ENCODE results near the gene HSD17B8.
A peak's percentile ranks its signal among the peaks of the same experiment; 100 is the strongest.

HSD17B8 gene

GRCh38 chr6:33205191-33206026 lies 954 bp downstream of the HSD17B8 start:
- Mint-ChIP-seq H3K27me3 (ENCODE audit: low read depth) (no peaks in the 10 kb centered on the region), H3K36me3 (ENCODE audit: low read depth) (peaks cover 40% of the 10 kb centered on the region), H3K4me3 (peak overlapping the region; percentile 94), H3K9me3 (no peaks in the 10 kb centered on the region), H3K27ac (peak overlapping the region; percentile 90), H3K4me1 (ENCODE audit: low read depth) (peaks cover 63% of the 10 kb centered on the region)

- peak overlapping the region; percentile 55 for H3K4me3 Mint-ChIP-seq
- peaks cover 39% of the 10 kb centered on the region for H3K36me3 Mint-ChIP-seq (ENCODE audit: low read depth)
- H3K4me1 Mint-ChIP-seq (ENCODE audit: low read depth) = peaks cover 60% of the 10 kb centered on the region
- H3K9me3 Mint-ChIP-seq = no peaks in the 10 kb centered on the region
- H3K27ac Mint-ChIP-seq = peak overlapping the region; percentile 90
- no peaks in the 10 kb centered on the region for H3K27me3 Mint-ChIP-seq (ENCODE audit: low read depth)
These were observed 1.8 kb downstream of the HSD17B8 start for GRCh38 chr6:33206027-33206863.

- no peaks in the 10 kb centered on the region for H3K9me3 Mint-ChIP-seq
- H3K27me3 Mint-ChIP-seq (ENCODE audit: low read depth) = peaks cover 1% of the 10 kb centered on the region
- peak overlapping the region; percentile 92 for H3K4me3 Mint-ChIP-seq
- peaks cover 35% of the 10 kb centered on the region for H3K36me3 Mint-ChIP-seq (ENCODE audit: low read depth)
- peaks cover 55% of the 10 kb centered on the region for H3K4me1 Mint-ChIP-seq (ENCODE audit: low read depth)
- H3K27ac Mint-ChIP-seq = no peak overlapping the region
These were observed 2.6 kb downstream of the HSD17B8 start for GRCh38 chr6:33206864-33207551.

GRCh38 chr6:33207552-33208090 lies 3.2 kb downstream of the HSD17B8 start:
- peak overlapping the region; percentile 93 for H3K27ac Mint-ChIP-seq
- peaks cover 35% of the 10 kb centered on the region for H3K36me3 Mint-ChIP-seq (ENCODE audit: low read depth)
- H3K4me1 Mint-ChIP-seq (ENCODE audit: low read depth) = peaks cover 51% of the 10 kb centered on the region
- H3K9me3 Mint-ChIP-seq = no peaks in the 10 kb centered on the region
- peaks cover 8% of the 10 kb centered on the region for H3K27me3 Mint-ChIP-seq (ENCODE audit: low read depth)
- peak overlapping the region; percentile 92 for H3K4me3 Mint-ChIP-seq

GRCh38 chr6:33208091-33208967 lies 3.9 kb downstream of the HSD17B8 start, which contains the start of gene RING1:
Gene RING1 (plus strand): TSS chr6:33208500. CDS start chr6:33208823, 323 bp downstream.
- H3K27me3 Mint-ChIP-seq (ENCODE audit: low read depth) = peaks cover 15% of the 10 kb centered on the region
- peaks cover 49% of the 10 kb centered on the region for H3K4me1 Mint-ChIP-seq (ENCODE audit: low read depth)
- H3K27ac Mint-ChIP-seq = peak within 1 kb of the TSS; percentile 93
- H3K4me3 Mint-ChIP-seq = peak within 1 kb of the TSS; percentile 92
- peaks cover 30% of the 10 kb centered on the region for H3K36me3 Mint-ChIP-seq (ENCODE audit: low read depth)
- no peaks in the 10 kb centered on the region for H3K9me3 Mint-ChIP-seq

GRCh38 chr6:33209856-33210255 lies 5.4 kb downstream of the HSD17B8 start:
- Mint-ChIP-seq H3K4me1 (ENCODE audit: low read depth) (peaks cover 46% of the 10 kb centered on the region), H3K4me3 (peak overlapping the region; percentile 92), H3K27me3 (ENCODE audit: low read depth) (peaks cover 29% of the 10 kb centered on the region), H3K36me3 (ENCODE audit: low read depth) (peaks cover 28% of the 10 kb centered on the region), H3K27ac (no peak overlapping the region), H3K9me3 (no peaks in the 10 kb centered on the region)

- Mint-ChIP-seq H3K4me3 (no peak overlapping the region), H3K27me3 (ENCODE audit: low read depth) (peaks cover 38% of the 10 kb centered on the region), H3K27ac (no peak overlapping the region), H3K36me3 (ENCODE audit: low read depth) (peaks cover 28% of the 10 kb centered on the region), H3K9me3 (no peaks in the 10 kb centered on the region), H3K4me1 (ENCODE audit: low read depth) (peaks cover 33% of the 10 kb centered on the region)
These were observed 6.7 kb downstream of the HSD17B8 start for GRCh38 chr6:33211136-33211535.

- Mint-ChIP-seq H3K4me1 (ENCODE audit: low read depth) (peaks cover 31% of the 10 kb centered on the region), H3K4me3 (no peak overlapping the region)
These were observed 7.4 kb downstream of the HSD17B8 start for GRCh38 chr6:33211666-33212422.

GRCh38 chr6:33212857-33213165 lies 8.4 kb downstream of the HSD17B8 start:
- Mint-ChIP-seq H3K36me3 (ENCODE audit: low read depth) (peaks cover 28% of the 10 kb centered on the region), H3K27ac (no peak overlapping the region), H3K4me3 (no peak overlapping the region), H3K4me1 (ENCODE audit: low read depth) (peaks cover 28% of the 10 kb centered on the region), H3K9me3 (no peaks in the 10 kb centered on the region), H3K27me3 (ENCODE audit: low read depth) (peaks cover 41% of the 10 kb centered on the region)

More at GRCh38 chr6:33211666-33212422, 7.4 kb downstream of the HSD17B8 start:
- H3K27me3 Mint-ChIP-seq (ENCODE audit: low read depth) = peaks cover 38% of the 10 kb centered on the region
- H3K9me3 Mint-ChIP-seq = no peaks in the 10 kb centered on the region
- peaks cover 28% of the 10 kb centered on the region for H3K36me3 Mint-ChIP-seq (ENCODE audit: low read depth)
- H3K27ac Mint-ChIP-seq = no peak overlapping the region

- Mint-ChIP-seq H3K27ac (no peak overlapping the region), H3K4me1 (ENCODE audit: low read depth) (peaks cover 28% of the 10 kb centered on the region), H3K36me3 (ENCODE audit: low read depth) (peaks cover 28% of the 10 kb centered on the region), H3K27me3 (ENCODE audit: low read depth) (peaks cover 46% of the 10 kb centered on the region), H3K9me3 (no peaks in the 10 kb centered on the region), H3K4me3 (peak overlapping the region; percentile 37)
These were observed 8.9 kb downstream of the HSD17B8 start for GRCh38 chr6:33213166-33213988.

GRCh38 chr6:33213989-33214335 lies 9.5 kb downstream of the HSD17B8 start:
- peaks cover 24% of the 10 kb centered on the region for H3K4me1 Mint-ChIP-seq (ENCODE audit: low read depth)
- H3K4me3 Mint-ChIP-seq = peak overlapping the region; percentile 37
- peaks cover 50% of the 10 kb centered on the region for H3K27me3 Mint-ChIP-seq (ENCODE audit: low read depth)
- H3K27ac Mint-ChIP-seq = no peak overlapping the region
- peaks cover 26% of the 10 kb centered on the region for H3K36me3 Mint-ChIP-seq (ENCODE audit: low read depth)
- H3K9me3 Mint-ChIP-seq = no peaks in the 10 kb centered on the region

- Mint-ChIP-seq H3K4me3 (no peak overlapping the region), H3K36me3 (ENCODE audit: low read depth) (peaks cover 15% of the 10 kb centered on the region), H3K27ac (no peak overlapping the region), H3K9me3 (no peaks in the 10 kb centered on the region), H3K27me3 (ENCODE audit: low read depth) (peaks cover 55% of the 10 kb centered on the region), H3K4me1 (ENCODE audit: low read depth) (peaks cover 14% of the 10 kb centered on the region)
These were observed 11.0 kb downstream of the HSD17B8 start for GRCh38 chr6:33215271-33216116.
